ENCODE data around the gene MAP3K2.

The MAP3K2 gene

DNA sequence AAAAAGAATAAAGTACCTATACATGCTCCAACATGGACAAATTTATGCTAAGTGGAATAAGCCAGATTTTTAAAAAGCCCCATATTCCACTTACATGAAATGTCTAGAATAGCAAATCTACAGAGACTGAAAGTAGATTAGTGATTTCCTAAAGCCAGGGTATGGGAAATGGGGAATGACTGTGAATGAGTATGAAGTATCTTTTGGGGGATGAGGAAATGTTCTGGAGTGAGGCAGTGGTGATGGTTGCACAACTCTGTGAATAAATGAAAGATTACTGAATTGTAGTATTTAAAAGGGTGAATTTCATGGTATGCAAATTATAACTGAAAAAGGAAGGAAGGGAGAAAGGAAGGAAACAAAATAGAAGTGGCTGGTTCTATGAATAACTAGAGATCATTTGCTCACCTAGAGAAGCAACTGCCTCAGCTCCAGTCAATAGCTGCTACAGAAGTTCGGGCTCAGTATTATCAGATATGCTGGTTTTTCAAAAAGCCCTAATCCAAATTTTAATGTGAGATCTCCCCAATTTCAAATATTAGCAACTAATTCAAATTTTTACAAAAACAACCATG lies 39.3 kb downstream of the MAP3K2 start:
- TF ChIP-seq, protein P1, sequence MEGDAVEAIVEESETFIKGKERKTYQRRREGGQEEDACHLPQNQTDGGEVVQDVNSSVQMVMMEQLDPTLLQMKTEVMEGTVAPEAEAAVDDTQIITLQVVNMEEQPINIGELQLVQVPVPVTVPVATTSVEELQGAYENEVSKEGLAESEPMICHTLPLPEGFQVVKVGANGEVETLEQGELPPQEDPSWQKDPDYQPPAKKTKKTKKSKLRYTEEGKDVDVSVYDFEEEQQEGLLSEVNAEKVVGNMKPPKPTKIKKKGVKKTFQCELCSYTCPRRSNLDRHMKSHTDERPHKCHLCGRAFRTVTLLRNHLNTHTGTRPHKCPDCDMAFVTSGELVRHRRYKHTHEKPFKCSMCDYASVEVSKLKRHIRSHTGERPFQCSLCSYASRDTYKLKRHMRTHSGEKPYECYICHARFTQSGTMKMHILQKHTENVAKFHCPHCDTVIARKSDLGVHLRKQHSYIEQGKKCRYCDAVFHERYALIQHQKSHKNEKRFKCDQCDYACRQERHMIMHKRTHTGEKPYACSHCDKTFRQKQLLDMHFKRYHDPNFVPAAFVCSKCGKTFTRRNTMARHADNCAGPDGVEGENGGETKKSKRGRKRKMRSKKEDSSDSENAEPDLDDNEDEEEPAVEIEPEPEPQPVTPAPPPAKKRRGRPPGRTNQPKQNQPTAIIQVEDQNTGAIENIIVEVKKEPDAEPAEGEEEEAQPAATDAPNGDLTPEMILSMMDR (IDR thresholded peaks at IDR 0.05; ENCODE audit: low read depth, low read length, missing control alignments), result no peak
- H3K4me3 ChIP-seq (replicated peaks; ENCODE audit: low read depth, low read length), result no peak overlapping the region
- no peak for DNase-seq (ENCODE audit: extremely low read depth, low read depth)

DNA sequence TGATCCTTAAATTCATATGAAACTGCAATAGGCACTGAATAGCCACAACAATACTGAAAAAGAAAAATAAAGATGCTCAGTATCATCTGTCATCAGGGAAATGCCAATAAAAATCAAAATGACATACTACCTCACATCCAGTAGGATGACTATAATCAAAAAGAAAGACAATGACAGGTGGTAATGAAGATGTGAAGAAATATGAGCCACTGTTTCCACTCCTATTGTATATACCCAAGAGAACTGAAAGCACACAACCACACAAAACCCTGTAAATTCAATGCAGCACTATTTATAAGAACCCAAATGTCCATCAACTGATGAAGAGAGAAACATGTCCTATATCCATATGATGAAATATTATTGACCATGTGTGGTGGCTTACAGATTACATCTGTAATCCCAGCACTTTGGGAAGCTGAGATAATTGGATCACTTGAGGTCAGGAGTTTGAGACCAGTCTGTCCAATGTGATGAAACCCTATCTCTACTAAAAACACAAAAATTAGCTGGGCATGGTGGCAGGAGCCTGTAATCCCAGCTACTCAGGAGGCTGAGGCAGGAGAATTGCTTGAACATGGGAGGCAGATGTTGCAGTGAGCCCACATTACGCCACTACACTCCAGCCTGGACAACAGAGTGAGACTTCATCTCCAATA lies 39.9 kb downstream of the MAP3K2 start:
- TF ChIP-seq, protein P1 (IDR thresholded peaks at IDR 0.05; ENCODE audit: low read depth, low read length, missing control alignments), result no peak
- DNase-seq (ENCODE audit: extremely low read depth, low read depth), result no peak
- no peak overlapping the region for H3K4me3 ChIP-seq (replicated peaks; ENCODE audit: low read depth, low read length)

DNA sequence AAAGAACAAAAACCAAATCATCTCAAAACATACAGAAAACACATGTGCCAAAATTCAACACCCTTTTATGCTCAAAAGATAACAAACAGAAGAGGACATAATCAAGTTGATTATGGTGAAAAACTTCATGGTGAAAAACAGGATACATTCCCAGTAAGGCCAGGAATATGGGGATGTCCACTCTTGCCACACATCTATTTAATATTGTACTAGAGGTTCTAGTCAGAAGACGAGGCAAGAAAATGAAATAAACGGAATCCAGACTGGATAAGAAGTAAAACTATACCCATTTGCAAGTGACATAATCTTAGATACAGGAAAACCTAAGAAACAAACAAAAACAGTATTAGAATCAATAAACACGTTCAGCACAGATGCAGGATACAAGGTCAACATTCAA lies 40.8 kb downstream of the MAP3K2 start:
- no peak overlapping the region for H3K4me3 ChIP-seq (replicated peaks; ENCODE audit: low read depth, low read length)
- TF ChIP-seq, protein P1 (IDR thresholded peaks at IDR 0.05; ENCODE audit: low read depth, low read length, missing control alignments), result no peak
- no peak for DNase-seq (ENCODE audit: extremely low read depth, low read depth)

DNA sequence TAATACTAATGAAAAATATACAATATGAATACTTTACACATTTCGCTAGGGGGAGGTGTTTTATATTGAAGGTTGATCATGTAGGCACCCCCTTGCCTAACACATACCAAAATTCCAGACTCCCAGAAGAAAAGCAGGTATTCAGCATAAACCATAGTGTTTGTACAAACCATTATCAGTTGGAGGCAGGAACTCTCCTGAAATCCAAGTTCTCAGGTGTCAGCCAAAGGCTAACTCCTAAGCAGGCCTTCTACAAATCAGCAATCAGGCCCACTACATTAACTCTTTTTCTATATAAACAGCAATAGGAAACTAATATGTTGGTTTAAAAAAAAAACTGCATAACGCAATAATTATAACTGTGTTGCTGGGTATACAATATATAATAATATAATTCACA lies 44.5 kb downstream of the MAP3K2 start:
- no peak for DNase-seq (ENCODE audit: extremely low read depth, low read depth)
- TF ChIP-seq, protein P1 (IDR thresholded peaks at IDR 0.05; ENCODE audit: low read depth, low read length, missing control alignments), result no peak

DNA sequence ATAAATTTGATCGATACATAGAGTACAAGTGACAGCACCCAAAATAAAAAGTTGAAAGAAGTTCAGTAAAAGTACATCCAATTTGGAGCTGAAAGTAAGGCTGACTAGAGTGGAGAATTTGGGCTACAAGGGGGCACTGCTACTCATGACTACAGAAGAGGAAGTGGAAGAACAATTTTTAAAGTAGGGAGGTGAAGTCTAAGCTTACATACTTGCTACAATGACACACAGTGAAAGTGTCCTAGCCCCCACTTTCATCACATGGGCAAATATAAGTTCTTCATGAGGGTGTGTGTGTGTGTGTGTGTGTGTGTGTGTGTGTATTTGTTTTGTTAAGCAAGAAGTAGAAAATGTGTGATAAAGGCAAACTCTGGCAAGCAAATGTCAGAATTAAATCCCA lies 45.7 kb downstream of the MAP3K2 start:
- DNase-seq (ENCODE audit: extremely low read depth, low read depth), result no peak
- H3K4me3 ChIP-seq (replicated peaks; ENCODE audit: low read depth, low read length), result no peak overlapping the region
- TF ChIP-seq, protein P1 (IDR thresholded peaks at IDR 0.05; ENCODE audit: low read depth, low read length, missing control alignments), result no peak

More for the DNA sequence above, 44.5 kb downstream of the MAP3K2 start:
- H3K4me3 ChIP-seq (replicated peaks; ENCODE audit: low read depth, low read length), result no peak overlapping the region

DNA sequence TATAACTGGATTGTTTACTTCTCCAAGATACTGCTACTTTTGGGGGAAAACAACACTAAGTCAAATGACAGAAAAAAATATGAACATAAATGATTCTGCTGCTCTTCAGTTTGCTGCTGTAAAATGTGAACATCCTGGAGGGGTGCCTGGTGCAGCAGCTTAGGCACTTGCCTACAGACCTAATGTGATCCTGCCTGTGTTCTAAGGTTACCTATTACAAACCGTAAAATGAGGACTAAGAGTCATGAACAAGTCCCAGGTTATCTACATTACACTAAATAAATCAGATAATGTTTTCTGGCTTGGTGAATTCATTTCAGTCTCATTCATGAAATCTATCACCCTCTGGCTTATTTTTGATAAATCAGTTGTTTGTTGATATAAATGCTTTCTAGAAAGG lies 55.4 kb downstream of the MAP3K2 start:
- H3K4me3 ChIP-seq (replicated peaks; ENCODE audit: low read depth, low read length), result no peak overlapping the region
- no peak for DNase-seq (ENCODE audit: extremely low read depth, low read depth)
- TF ChIP-seq, protein P1 (IDR thresholded peaks at IDR 0.05; ENCODE audit: low read depth, low read length, missing control alignments), result no peak
